GM20000 (cell line): ENCODE data around the gene PRELID1.

Experiments
- DNase-seq: peaks from one replicate; pipeline ENCODE4 v3.0.0; 2012; ENCODE audit warnings: low spot score
- TF ChIP-seq, protein P1 (sequence below): IDR thresholded peaks from 2 replicates; pipeline ENCODE4 v1.5.1; 2012; ENCODE audit warnings: mild to moderate bottlenecking, control low read depth; ENCODE audit errors: extremely low read depth, missing control alignments

Gene PRELID1

DNA sequence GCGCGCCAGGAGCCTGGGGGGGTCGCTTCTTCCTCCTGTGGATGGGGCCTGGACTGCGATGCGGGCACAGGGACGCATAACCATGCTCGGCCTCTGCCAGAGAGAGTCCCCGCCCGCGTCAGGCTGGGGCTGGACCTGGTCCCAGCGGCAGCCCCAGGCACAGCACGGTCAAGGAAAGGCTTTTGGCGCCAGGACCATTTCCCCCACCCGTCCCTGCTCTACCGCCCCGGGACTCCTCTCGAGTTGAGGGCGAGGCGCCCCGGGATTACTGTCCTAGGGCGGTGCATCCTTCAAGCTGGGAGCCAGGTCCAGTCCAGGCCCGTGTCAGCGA lies 7.8 kb downstream of the PRELID1 start:
- no peak for DNase-seq
- TF ChIP-seq, protein P1, sequence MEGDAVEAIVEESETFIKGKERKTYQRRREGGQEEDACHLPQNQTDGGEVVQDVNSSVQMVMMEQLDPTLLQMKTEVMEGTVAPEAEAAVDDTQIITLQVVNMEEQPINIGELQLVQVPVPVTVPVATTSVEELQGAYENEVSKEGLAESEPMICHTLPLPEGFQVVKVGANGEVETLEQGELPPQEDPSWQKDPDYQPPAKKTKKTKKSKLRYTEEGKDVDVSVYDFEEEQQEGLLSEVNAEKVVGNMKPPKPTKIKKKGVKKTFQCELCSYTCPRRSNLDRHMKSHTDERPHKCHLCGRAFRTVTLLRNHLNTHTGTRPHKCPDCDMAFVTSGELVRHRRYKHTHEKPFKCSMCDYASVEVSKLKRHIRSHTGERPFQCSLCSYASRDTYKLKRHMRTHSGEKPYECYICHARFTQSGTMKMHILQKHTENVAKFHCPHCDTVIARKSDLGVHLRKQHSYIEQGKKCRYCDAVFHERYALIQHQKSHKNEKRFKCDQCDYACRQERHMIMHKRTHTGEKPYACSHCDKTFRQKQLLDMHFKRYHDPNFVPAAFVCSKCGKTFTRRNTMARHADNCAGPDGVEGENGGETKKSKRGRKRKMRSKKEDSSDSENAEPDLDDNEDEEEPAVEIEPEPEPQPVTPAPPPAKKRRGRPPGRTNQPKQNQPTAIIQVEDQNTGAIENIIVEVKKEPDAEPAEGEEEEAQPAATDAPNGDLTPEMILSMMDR, result no peak

DNA sequence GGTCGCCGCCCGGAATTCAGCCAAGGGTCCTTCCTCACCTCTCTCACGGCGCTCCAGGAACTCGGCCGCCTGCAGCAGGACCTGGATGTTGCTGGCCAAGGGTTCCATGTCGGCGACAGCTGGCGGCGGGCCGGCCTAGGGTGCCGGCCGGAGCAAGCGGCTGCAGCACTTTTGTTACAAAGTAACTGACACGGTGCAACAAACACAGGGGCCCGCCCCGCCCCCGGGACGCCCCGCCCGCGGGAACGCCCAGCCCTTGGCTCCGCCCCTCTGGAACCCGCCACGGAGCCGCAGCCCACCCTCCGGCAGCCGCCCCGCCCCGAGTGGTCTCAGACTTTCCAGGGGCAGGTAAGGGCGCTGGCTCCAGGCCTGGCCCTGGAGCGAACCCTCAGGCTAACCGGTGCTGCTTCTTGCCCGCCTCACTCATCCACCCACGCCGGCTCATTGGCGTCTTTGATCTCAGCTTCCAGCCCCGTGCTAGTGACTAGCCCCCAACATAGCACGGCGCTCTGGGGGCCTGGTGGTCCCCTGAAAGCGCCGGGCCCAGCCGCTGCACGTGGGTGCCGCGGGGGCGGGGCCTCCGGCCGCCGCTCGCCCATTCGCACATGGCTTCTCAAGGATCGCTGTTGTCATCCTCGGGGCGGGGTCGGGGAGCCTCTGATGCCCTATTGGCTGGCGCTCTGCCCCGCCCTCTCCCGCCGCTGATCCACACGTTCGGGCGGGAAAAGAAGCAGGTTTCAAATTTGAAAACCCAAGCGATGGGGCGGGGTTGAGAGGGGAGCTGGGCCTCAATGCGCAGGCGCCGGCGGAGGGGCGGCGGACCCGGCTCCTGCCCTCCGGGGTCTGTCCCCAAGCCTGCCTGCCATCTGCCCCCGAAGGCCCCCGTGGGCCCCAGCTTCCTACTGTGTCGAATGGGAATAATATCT lies 8.4 kb downstream of the PRELID1 start, which contains the start of gene MXD3:
Gene MXD3 (minus strand): TSS at position 176 of the 926 bp plus-strand sequence. CDS start 68 bp downstream, at position 108.
- TF ChIP-seq, protein P1, result no peak
- DNase-seq, result peak; percentile 97

DNA sequence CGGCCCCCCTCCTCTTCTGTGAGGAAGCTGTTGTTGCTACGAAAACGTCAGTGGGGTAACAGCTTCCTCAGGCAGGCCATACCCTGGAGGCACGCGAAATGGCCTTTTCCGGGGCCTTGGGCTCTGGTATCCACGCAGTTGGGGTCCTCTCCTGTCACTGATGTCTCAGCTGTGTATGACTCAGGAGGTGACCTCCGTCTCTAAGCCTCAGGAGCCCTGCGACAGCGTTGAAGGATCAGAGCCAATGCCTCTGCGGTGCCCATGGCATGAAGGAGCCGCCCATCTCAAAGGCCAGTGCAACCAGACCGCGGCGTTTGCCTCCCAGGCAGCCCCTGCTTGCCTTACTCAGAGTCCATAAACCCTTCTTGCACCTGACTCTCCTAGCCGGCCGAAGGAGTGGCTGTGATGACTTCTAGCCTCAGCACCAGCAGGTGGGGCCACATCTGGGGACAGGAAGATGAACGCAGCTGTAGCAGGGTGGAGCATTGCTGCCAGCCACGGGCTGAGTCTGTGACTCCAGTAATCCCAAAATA lies 9.1 kb downstream of the PRELID1 start:
- TF ChIP-seq, protein P1, result peak; percentile 23
- DNase-seq, result no peak

GRCh38 chr5:177313561-177314259 lies 10.1 kb downstream of the PRELID1 start:
- TF ChIP-seq, protein P1, result no peak

DNA sequence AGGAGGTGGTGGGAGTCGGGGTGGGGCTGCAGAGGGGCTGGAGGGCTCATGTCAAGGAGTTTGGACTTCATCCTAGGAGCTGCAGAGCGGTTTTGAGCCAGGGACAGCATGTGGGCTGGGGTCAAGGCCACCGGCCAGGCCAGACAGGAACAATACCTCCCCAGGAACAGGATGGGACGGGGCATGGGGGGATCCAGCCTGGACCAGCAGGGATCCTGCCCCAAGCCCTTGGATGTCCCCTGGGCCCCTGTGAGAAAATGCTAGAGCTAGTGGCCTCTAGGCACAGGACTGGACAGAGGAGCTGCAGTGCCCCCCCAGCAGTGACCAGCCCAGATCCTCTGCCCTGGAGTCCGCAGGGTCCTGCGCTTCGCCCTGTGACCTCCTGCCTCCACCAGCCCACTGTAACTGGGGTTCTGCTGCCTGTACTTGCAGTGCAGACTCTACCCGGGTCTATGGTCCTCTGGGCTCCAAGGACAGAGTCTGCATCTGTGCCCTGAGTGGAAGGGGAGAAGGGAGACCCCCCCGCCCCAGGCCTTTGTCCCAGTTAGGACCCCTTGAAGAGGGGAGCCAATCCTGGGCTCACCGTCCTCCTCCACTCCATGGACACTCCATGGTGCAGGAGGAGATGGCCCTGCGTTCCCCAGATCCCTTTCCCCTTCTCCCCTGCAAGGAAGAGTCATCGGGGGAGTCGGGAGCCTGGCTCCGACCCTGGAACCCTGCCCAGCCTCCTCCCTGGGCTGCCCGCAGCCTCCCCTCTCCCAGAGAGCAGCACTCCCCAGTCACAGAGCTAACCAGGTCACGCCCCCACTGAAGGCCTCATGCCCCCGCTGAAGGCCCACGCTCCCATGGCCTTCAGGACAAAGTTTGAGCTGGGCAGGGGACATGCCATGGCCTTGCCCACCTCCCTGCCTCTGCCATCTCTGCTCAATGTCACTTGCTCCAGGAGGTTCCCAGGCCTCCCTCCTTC lies 11.1 kb downstream of the PRELID1 start:
- TF ChIP-seq, protein P1, result no peak
- no peak for DNase-seq

More at GRCh38 chr5:177313561-177314259, 10.1 kb downstream of the PRELID1 start:
- no peak for DNase-seq

DNA sequence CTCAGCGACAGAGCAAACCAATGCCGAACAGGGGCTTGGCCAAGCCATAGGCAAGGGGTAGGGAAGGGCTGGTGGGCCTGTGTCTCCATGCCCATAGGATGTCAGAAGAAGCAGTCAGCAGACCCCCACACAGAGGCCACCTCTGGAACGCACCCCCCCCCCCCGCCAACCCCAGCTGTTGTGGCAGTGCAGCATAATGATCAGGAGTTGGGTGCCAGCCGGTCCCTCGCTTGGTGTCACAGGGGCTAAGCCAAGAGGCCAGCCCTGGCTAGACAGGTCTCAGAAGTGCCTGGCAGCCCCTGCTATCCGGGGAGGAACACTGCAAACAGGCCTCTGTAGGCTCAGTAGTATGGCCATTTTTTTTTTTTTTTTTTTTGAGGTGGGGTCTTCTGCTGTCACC lies 11.8 kb downstream of the PRELID1 start:
- no peak for DNase-seq
- TF ChIP-seq, protein P1, result no peak
